Sigmoid colon (tissue), 4 donors: ENCODE data around the gene ZNF581.

ENCODE experiments used
- CTCF ChIP-seq, 4 experiments: fragments of 450-650 bp in 3 of 4; fragments of 200-600 bp in 1 of 4; IDR thresholded peaks; one replicate each; pipeline ENCODE4 v1.5.1; 2016 to 2019; ENCODE audit warnings: antibody characterized with exemption in 4 of 4, mild to moderate bottlenecking in 3 of 4, moderate library complexity in 2 of 4
- EP300 ChIP-seq, 4 donors: sonication (generic); formaldehyde crosslinking; IDR thresholded peaks; one replicate each; pipeline ENCODE4 v1.6.1; 2017; ENCODE audit warnings: antibody characterized with exemption in 4 of 4

GRCh38 chr19:55633861-55634260, 9.6 kb upstream of the ZNF581 start:
- TF ChIP-seq EP300 (IDR thresholded peaks at IDR 0.05), result no peak
- no peak for TF ChIP-seq CTCF (IDR thresholded peaks at IDR 0.05)
